NB4 (cell line): ENCODE results near the gene PDGFB.

Experiments
- POLR2A ChIP-seq: IDR thresholded peaks from 2 replicates; pipeline ENCODE4 v1.6.1; 2011; ENCODE audit warnings: mild to moderate bottlenecking; ENCODE audit not compliant: insufficient read length; ENCODE audit errors: extremely low read depth
- TF ChIP-seq, protein P1 (sequence below): IDR thresholded peaks from one replicate; pipeline ENCODE4 v1.5.1; 2012; ENCODE audit warnings: low read depth, low read length

DNA sequence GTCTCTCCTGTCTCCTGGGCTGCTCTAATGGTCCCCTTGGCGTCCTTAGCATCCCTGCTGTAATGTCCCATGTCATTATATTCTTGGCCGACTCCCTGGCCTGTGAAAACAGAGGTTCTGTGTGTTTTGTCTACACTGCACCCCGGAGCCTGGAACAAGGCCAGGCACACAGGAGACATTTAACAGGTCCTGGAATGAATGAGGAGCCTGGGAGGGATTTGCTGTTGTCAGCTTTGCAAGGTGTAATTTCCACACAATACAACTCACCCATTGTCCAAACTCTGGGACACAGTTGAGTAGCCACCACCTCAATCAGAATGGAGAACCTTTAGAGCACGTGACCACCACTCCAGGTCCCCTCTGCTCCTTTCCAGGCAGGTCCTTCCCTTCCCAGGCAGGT lies 14.9 kb upstream of the PDGFB start:
- TF ChIP-seq, protein P1, sequence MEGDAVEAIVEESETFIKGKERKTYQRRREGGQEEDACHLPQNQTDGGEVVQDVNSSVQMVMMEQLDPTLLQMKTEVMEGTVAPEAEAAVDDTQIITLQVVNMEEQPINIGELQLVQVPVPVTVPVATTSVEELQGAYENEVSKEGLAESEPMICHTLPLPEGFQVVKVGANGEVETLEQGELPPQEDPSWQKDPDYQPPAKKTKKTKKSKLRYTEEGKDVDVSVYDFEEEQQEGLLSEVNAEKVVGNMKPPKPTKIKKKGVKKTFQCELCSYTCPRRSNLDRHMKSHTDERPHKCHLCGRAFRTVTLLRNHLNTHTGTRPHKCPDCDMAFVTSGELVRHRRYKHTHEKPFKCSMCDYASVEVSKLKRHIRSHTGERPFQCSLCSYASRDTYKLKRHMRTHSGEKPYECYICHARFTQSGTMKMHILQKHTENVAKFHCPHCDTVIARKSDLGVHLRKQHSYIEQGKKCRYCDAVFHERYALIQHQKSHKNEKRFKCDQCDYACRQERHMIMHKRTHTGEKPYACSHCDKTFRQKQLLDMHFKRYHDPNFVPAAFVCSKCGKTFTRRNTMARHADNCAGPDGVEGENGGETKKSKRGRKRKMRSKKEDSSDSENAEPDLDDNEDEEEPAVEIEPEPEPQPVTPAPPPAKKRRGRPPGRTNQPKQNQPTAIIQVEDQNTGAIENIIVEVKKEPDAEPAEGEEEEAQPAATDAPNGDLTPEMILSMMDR: no peak
- TF ChIP-seq POLR2A: no peak
